Fibroblast of skin of right quadriceps (primary cell): ENCODE measurements around the gene PARVA.

Experiments used
- DNase-seq: peaks from one replicate; pipeline ENCODE4 v3.0.0-alpha.2; 2013

The PARVA gene

DNA sequence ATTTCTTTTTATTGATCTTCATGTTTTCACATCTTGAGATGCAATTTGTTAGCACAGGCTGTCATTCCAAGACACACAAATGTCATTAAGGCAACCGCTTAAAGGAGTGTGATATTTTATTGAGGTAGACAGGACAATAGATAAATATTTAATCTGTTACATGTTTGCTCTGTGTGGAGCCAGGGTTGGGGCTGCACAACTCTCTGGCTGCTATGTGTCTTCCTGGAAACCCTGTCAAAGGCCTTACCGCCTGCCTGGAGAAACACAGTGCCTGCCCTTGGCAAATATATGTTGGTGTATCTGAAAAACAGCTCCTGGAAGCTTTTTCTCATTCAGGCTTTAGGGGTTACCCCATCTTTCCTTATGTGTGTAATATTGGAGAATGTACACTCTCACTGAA is 157.2 kb downstream of the PARVA start:
- DNase-seq: no peak

DNA sequence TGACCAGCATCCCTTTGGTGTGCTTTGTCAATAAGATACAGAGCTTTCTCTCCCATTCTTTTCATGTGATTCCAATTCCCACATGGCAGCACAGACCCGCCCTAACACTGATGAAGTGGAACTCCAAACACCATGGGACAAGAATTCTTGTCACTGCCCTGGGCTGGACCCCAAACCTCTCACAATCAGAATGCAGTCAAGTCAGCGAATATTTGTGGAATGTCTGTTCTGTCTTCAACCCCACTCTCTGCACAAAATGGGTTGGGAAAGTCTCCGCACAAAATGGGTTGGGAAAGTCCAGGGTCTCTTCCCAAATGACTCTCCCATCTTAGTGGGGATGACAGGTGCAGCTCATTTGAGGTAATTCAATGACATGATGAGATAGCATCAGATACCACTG is 157.9 kb downstream of the PARVA start:
- DNase-seq: no peak

DNA sequence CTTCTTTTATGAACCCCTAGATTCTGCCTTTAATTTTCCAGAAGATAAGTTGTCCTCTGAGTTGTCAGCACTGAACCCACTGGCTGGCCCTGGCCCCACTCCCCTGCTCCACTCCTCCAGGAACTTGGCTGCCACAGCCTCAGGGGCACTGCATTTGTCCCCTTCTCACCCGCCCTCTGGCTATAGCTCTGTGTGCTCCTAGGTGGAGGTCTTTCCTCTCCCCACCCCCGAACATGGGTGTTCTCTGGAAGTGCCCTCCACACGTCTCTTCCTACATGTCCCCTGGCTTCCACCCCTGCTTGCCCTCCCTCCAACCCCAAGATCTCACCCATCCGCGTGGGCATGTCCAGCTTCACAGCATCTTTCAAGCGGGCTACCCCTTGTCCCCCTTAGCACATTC is 159.2 kb downstream of the PARVA start:
- DNase-seq: no peak

DNA sequence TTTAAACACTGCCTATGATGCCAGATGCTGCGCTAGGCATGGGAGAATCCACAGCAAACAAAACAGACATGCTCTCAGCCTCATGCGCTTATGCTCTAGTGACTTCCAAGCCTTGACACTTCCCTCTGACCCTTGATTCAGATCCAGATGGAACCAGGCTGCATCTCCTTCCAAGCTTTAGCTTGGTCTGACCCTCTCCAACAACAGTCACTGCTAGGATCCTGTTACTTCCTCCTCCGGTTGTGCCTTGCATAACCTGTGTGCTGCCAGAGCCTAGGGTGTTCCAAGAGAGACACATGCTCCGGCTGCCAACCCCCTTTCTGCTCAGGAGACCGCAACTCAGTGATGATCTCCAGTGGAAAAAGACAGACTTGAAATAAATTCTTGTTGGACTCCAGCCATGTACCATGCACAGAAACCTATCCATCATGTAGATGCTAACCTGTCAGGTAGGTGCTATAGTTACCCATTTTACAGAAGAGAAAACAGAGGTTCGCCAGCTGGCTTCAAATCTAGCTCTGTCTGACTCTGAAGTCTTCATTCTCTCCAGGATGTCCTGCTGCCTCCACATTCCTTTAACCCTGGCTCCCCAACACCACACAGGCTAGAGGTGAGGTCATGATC is 160.5 kb downstream of the PARVA start:
- no peak for DNase-seq

DNA sequence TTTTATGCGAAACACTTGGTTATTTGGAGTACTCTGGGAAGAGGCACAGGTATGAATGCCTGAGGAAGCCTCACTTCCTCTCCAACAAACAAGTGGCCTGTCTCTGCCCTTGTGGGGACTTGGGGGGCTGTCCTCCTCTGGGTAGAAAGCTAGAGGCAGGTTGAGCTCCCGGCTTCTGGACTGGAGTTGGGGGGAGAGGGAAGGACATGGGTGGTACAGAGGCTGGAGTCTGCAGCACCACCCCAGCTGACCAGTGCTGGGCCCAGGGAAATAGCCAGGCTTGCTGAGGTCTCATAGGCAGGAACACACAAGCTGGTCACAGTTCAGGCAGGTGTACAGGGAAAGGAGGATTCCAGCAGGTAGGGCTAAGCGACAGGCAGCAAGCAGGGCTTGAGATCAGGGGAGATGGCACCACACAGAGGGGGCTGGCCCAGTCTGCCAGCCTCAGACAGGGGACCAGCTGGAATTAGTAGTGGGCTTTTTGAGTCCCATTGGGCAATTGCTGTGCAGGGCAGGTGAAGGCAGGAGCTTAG is 161.6 kb downstream of the PARVA start:
- no peak for DNase-seq

DNA sequence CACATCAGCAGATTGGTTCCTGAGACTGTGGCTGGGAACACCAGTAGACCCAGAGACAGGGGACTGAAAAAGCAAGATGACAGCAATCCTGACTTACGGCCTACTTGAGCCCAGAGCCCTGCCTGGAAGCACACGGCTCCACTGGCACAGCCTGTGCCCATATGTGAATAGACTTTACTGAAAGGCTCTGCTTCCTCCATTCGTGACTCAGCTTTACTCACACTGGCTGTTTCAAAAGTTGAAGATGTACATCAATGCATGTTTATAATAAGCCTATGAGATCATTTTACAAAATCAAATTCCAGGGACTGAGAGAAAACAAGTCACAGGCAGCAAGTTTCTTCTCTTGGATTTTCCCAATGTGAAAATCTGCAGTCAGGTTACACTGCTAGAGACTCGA is 162.2 kb downstream of the PARVA start:
- DNase-seq: peak; percentile 96

DNA sequence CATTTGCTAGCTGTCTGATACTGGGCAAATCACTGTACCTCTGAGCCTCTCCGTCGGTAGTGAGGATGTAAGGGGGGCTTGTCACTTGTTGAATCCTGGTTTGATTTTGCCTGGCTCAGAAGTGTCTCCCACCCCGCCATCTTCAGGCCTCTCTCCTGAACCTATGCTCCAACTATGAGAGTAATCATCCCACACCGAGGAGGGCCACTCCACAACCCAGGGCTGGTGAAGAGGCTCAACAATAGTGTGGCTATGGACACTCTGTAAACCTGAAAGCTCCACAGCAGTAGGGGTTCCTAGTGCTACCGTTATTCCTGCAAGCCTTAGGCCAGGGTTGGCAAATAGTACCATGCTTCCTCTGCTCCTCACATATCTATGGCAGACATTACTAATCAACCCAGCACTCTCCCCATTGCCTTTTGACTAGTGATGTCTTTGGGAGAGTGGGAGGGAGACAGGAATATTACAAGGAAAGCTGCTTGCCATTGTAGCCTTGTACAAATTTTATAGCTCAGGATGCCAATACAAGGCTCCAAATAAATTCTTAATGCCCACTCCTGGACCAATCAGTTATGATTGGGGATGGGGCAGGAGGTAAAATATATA is 162.8 kb downstream of the PARVA start:
- peak; percentile 71 for DNase-seq

DNA sequence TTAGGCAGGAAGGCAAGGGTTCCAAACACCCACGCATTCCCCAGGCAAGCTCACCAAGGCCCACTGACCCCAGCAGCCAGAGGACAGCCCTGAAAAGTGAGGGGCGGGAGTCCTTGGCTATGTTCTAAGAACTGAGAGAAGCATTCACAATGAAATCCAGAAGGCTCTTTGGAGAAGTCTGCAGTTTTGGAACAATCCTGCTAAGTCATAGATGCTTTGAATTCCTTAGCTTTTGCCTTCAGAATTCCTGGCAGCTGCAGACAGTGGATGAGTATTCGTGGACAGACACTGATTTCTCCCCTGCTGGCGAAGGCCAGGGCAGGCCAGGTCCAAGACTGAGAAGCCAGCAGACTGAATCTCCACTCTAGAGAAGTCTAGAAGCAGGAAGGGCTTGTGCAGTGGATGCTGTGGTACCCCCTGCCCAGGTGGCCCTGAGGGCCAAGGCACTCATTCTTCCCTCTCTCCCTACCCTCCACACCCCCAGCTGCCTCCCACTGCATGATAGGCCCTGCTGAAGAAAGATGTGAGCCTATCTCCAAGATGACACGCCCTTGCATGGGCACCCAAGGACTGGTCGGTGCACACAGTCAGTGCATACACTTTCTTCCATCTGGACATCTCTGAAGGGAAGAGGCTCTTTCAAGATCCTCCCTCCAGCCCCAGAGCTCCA is 163.7 kb downstream of the PARVA start:
- peak; percentile 96 for DNase-seq

DNA sequence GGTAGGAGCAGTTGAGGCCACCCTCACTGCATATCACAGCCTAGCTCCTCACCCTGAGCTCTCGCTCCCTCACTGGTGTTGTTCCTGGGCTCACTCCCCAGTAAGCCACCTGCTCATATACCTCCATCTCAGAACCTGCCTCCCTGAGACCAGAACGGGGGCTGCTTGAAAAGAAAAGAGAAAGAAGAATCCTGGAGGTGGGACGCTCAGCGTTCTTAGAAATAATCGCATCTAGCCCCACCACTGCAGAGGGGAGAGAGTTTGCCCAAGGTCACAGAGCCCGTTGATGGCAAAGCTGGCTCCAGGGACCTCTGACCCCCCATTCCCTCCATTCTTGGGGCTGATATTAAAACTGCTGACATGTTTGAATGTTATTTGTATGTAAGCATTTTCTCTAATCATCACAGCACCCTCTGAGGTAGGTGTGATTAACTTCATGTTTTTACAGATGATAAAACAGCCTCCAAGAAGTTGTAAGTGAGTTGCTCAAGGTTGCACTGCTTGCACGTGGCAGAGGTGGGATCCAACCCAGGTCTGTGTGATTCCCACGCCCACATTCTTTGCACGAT is 164.3 kb downstream of the PARVA start:
- DNase-seq: no peak

DNA sequence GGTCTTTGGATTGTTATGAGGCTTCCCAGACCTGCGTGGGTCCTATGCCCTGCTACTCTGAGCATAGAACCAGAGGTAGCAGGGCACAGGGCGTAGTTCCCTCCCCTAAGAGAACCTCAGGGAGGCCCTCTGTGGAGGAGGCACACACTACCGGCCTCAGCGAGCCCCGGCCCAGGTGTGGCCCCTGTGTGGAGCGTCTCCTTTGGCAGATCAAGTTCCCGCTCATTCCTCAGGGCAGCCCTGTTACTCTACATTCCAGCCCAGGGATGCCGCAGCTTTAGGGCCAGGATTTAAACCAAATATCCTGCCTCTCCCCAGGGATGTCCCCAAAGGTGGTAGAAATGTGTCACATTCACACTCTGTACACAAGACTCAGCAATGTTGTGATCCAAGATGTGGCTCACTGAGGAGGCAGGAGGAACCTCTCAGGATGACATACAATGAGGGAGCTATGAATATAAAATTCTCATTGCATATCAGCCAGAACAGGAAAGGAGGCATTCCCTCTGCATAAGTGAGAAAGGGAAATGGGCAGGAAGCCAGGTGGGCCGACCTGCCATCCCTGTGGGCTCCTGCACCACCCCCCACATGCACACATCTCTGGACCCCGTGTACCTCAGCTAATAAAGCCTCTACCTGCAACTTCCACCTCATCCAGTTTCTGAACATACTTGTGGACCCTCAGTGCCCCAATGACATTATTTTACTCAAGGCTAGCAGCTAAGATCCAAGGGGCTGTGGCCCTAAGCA is 165.0 kb downstream of the PARVA start:
- DNase-seq: no peak

DNA sequence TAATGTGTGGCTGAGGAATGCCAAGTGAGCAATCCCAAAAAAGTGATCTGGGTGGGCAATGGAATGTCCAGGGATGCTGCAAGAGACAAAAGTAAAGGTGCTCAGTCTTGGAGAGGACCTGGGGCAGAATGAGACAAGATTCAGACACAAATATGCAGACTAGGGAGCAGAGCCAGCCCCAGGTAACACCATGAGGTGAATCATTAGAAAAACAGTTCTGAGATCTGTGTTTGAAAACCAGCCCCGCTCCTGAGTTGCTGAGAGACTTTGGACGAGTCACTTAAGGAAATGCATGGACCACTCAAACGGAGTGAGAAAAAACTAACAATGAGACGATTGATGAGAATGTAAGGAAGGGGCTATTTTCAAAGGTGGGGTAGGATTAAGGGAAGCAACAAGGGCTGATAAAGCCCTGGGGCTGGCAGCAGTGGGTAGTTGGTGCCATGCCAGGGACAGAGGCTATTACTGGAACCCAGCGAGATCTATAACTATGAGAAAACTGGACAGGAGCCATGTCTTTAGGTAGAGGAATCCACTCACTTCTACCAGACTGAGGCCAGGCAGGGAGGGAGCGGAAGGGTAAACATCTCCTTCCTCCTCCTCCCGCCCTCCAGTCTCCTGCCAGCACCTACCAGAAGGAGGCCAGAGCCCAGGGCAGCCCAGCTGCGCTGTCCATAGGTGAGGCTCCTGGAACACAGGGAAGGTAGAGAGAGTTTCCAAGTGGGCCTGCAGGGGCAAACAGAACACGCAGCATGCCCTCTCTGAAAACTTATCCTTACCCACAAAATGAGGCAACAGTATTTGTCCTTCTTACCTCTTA is 166.4 kb downstream of the PARVA start:
- peak; percentile 45 for DNase-seq

DNA sequence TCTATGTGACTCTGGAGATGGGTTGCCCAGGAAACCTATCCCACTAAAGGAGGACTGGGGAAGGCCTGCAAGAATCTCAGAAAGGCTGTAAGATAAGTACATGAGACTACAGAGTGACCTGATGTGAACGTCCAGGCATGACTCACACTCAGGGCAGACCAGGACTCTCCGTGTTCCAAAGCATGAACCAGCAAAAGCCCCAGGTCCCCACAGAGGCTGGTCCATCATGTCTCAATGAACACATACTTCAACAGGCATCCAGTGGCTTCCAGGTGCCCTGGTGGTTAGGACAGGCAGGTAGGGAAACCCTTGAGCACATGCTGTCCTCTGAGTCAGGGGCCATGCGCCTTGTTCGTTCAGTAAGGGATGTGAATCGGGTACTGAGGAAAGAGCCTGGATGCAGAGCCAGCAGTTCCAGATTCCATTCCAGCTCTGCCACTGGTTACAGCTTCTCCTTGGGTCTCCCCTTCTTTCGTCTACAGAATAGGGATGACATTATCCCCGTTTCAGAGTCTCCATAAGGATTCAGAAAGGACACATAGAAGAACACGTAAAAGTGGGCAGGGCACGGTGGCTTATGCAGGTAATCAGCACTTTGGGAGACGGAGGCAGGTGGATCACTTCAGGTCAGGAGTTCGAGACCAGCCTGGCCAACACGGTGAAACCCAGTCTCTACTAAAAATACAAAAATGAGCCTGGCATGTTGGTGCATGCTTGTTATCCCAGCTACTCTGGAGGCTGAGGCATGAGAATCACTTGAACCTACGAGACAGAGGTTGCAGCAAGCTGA is 167.8 kb downstream of the PARVA start:
- no peak for DNase-seq

DNA sequence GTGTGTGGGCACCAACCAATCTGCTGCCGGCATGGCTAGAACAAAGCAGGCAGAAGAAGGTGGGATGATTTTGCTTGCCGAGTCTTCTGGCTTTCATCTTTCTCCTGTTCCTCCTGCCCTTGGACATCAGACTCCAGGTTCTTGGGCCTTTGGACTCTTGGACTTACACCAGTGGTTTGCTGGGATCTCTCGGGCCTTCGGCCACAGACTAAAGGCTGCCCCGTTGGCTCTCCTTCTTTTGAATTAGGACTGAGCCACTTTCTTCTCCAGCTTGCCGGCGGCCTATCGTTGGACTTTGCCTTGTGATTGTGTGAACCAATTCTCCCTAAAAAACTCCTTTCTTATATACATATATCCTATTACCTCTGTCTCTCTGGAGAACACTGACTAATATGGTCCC is 168.8 kb downstream of the PARVA start:
- DNase-seq: no peak

DNA sequence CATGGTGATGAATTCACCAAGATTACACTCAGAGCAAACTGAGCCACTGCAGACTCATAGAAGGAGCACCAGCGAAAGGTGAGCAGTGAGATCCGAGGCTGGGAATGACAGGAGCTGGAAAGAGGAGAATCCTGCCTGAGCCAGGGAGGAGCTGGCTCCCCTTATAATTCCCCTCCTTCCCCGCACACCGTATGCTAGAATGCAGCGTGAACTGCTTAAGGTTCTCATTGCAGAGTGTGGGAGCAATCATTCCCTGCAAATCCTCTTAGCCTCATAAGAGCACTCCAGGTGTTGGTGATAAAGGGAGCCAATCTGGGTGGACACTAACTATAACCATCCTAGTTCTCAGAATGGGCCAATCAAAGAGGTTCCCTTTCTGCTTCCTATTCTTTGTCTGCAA is 169.3 kb downstream of the PARVA start:
- DNase-seq: no peak

DNA sequence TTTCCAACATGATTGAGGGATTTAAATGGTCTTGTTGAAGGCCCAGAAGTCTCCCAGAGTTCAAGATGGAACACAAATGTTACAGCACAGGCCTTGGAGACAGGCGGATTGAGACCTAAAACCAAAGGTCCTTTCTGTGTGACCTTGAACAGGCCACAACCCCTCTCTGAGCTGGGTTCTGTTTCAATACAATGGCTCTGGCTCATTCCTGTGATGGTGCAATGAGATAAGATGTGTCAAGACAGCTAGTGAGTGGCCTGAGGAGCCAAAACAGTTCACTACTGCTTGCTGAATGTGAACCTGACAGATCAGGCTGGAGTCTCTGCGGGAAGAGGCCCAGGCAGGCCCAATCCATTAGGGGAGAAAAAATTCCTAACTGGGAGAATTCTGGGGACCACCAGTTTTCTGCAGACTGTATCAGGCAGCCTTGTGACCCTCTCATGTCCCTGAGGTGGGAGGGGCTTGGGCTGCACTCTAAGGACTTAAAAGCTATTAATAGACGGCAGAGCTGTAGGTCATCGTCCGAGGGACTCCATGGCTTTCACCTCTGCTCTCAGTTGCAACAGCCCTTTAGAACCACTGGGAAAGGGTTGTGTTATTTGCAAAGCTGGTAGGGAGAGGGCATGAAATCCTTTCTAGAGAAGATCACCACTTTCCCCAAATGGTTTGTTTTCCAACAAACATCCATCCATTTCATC is 170.7 kb downstream of the PARVA start:
- DNase-seq: no peak

DNA sequence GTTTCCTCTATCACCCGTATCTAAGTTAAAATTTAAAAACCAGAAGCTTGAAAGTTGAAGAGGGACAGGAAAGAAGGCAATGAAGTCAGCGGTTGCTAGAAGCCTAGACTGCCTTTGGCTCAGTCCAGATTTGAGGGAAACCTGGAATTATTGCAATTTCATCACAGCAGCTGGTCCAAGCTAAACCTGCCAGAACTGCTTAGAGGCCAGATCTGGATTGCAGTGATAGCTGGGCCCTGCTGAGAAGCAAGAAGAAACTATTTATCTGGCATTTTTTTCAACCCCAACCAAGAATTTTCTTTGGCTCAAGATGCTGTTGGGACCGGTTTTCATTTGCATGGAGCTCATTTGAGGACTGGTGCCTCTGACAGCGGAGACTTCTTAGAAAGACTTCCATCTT is 175.3 kb downstream of the PARVA start:
- DNase-seq: peak; percentile 91

DNA sequence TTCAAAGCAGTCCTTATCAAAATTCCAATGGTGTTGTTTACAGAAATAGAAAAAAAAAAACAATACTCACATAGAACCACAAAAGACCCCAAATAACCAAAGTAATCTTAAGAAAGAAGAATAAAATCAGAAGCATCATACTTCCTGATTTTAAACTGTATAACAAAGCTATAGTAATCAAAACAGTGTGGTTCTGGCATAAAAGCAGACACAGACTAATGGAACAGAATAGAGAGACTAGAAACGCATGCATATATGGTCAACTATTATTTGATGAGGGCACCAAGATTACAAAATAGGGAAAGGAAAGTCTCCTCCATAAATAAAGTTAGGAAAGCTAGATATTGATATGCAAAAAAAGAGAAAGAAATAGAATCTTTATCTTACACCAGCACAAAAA is 176.8 kb downstream of the PARVA start:
- no peak for DNase-seq

DNA sequence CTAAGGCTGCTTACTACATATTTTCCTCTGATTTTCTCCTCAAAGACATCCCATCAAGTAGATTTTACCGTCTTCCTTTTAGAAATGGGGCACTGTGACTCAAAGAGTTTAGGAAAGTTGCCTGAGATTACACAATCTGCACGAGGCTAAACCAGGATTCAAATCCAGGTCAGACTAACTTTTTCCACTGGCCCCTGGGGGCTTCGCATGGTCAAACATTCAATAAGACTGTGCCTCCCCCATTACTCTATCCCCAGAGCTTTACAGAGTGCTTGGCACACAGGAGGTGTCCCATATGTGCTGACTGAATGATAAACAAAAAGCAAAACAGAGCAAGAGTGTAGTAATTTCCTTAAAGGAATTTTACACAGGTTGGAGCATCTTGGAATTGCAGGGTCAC is 178.8 kb downstream of the PARVA start:
- DNase-seq: peak; percentile 73

DNA sequence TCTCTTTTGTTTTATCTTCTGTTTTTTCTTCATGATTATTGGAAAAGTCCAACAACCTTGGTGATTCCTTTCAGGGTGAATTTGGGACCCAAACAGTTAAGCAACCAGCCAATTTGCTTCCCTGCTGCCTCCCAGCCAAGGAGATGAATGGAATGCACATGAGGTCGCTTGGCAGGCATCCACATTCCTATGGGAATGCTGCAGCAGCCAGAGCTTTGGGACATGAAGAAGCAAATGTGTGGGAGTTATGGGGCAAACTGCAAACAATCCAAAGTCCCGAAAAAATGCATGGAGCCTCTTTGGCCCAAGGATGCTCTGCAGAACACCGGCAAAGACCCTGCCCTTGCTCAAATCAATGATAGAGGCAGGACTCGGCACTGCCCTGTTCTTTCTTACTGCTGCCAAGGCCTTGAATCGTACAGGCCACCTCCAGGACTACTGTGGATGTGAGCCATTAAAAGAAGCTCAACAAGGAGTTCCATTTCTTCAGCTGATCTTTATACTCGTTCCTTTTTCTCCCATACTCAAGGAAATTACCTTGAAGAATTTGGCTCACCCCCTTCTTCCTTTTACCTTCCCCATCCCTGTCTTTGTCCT is 179.5 kb downstream of the PARVA start:
- DNase-seq: peak; percentile 99

DNA sequence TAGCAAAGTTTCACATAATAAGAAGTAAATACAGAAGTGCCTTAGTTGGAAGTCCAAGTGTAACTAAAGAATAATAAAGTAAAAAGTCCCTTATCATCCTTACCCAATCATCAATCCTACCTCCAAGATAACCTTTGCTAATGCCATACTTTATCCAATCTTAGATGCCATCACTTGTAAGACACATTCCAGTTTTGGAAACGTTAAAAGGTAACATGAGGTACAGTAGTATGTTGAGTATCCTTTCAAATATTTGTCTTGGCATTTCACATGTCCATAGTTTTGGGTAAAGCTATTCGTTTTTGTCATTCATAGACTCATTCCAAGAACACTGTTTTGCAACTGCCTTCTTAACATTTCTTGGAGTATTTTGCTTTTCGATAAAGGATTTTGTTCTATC is 181.6 kb downstream of the PARVA start:
- DNase-seq: no peak
